Heart right ventricle (tissue), 16 donors: ENCODE results near the gene NUDT5. TPM values are rescaled to one million over a fixed set of nuclear protein-coding genes. Genes with fewer than 3 reads are reported as not detected.
A peak's percentile ranks its signal among the peaks of the same experiment; 100 is the strongest.

Experiments
- ATAC-seq, 8 donors: fragments of 200-7000 bp; cut with Tn5 transposase; one replicate each; pipeline ENCODE4 v1.9.1; 2020; ENCODE audit warnings: mild to moderate bottlenecking in 8 of 8, moderate library complexity in 8 of 8, moderate number of reproducible peaks in 1 of 8
- DNase-seq, 2 donors: peaks; one replicate each; pipeline ENCODE4 v3.0.0-alpha.2; 2020
- H3K27ac ChIP-seq, 10 donors: fragments of 200-600 bp; sonication (generic) in 2 of 10; one replicate each; pipeline versions ENCODE4 v1.5.0 to v1.8.0; 2020 to 2022; ENCODE audit warnings: mild to moderate bottlenecking in 3 of 10
- H3K27me3 ChIP-seq, 7 donors: fragments of 200-600 bp; one replicate each; pipeline ENCODE4 v1.8.0; 2021 to 2022; ENCODE audit warnings: mild to moderate bottlenecking in 2 of 7
- H3K36me3 ChIP-seq, 9 donors: fragments of 200-600 bp; sonication (generic) in 1 of 9; one replicate each; pipeline versions ENCODE4 v1.5.0 to v1.8.0; 2020 to 2022; ENCODE audit warnings: mild to moderate bottlenecking in 2 of 9
- H3K4me1 ChIP-seq, 9 donors: fragments of 200-600 bp; sonication (generic) in 1 of 9; one replicate each; pipeline versions ENCODE4 v1.5.0 to v1.8.0; 2020 to 2022; ENCODE audit warnings: mild to moderate bottlenecking in 4 of 9
- H3K4me3 ChIP-seq, 10 donors: fragments of 200-600 bp; sonication (generic) in 2 of 10; one replicate each; pipeline versions ENCODE4 v1.5.0 to v1.8.0; 2020 to 2022; ENCODE audit warnings: mild to moderate bottlenecking in 7 of 10, moderate library complexity in 2 of 10
- H3K9me3 ChIP-seq, 11 donors: fragments of 200-600 bp in 10 of 11; sonication (generic) in 2 of 11; one replicate each; pipeline versions ENCODE4 v1.5.0 to v1.8.0; 2013 to 2022; ENCODE audit warnings: mild to moderate bottlenecking in 2 of 11, control low read depth in 1 of 11, moderate library complexity in 1 of 11
- CTCF ChIP-seq, 9 donors: fragments of 200-600 bp; sonication (generic) in 2 of 9; IDR thresholded peaks; one replicate each; pipeline versions ENCODE4 v1.5.0 to v1.8.0; 2021 to 2022; ENCODE audit warnings: antibody characterized with exemption in 9 of 9, mild to moderate bottlenecking in 5 of 9, moderate library complexity in 1 of 9
- WGBS, 2 donors: extraction: QIAGEN DNeasy Blood & Tissue Kit; methylation state at CpG; one replicate each; pipeline ENCODE4 v1.1.7; 2013; ENCODE audit warnings: inconsistent platforms in 1 of 2; 5-methylcytosine and 5-hydroxymethylcytosine counted together
- intact Hi-C, 10 donors: fragments of 100-400 bp; cut with DNase I; formaldehyde crosslinking; loops; one replicate each; pipeline versions ENCODE4 v1.11.1 to v1.14.2; 2022
- polyA plus RNA-seq, 2 donors: library from polyadenylated mRNA; stranded (reverse); fragments of 200-250 nt; gene quantifications; one replicate each; pipeline ENCODE4 v1.2.3, GENCODE V29; 2013
- total RNA-seq, 10 donors: library from RNA; stranded (reverse); fragmentation: NEBNext Ultra II Directional in 3 of 10; extraction: Animal tissue kit (Norgen Biotek cat#: 25700) in 3 of 10; gene quantifications; one replicate each; pipeline versions ENCODE4 v1.2.1 to v1.2.4, GENCODE V29; 2021 to 2023
- donor health status: Arrhythmogenic right ventricular cardiomyopathy.
- donor health status: ischemic (EF 13 %, LVEDD 7.1; RV severe dilation, severe dysfunction).
- donor health status: healthy with polysubstance abuse.
- donor health status: DM: no; HTN: yes; CAD: no.
- donor health status: DM: no; HTN: no; CAD: no.
- donor health status: ischemic (EF 25% LVEDD 6.9; RV normal size, moderate dysfunction).
- donor health status: ischemic (EF 25% LVEDD 5.7; RV mildly dilated, moderate dysfunction).
- donor health status: healthy.
- donor health status: DM: yes; HTN: yes; CAD: no.
- donor health status: Ischemic cardiomyopathy.
- donor health status: ischemic (EF 35%, LVEDD 5.7; RV mildly dilated, moderate dysfunction).
- donor health status: nonischemic (EF 11% LVEDD 7.7; RV severe dilation, severe dysfunction).
- donor health status: DM: yes; HTN: yes; CAD: no.
- donor health status: PGD.
- donor health status: ischemic (EF 29% LVEDD 5.4; RV normal size, mild dysfunction).
- donor health status: nonischemic (EF 23%, LVEDD 6.1; RV moderate dilation, normal function).

NUDT5 gene
- total and polyA plus RNA-seq, 12 donors, result 3.3 to 22.9 (median 7.7) TPM

DNA sequence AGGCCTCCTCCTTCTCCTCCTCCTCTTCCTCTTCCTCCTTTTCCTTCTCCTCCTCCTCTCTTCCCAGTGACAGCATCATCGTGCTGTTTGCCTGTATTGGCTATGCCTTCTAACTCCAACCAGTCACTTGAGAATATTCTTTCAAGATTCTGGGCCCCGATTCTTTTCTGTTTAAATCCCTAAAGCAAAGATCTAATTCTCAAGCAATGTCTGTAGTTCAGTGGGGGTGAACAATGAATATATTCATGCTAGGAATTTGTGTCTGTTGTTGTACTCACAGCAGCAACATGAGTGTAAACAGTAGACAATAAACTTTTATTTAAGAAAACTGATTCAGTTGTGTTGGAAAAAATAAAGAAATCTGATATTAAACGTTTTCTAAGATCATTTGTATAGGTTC, 30.7 kb downstream of the NUDT5 start:
- ATAC-seq (no peak), DNase-seq (no peak)
- intact Hi-C loops, result no loop called here
- Histone ChIP-seq H3K4me1 (no peaks in the 10 kb centered on the region), H3K27me3 (peaks cover 0 to 8% (median 0%) of the 10 kb centered on the region in 7 donors), H3K4me3 (no peak overlapping the region), H3K9me3 (no peaks in the 10 kb centered on the region), H3K36me3 (peaks cover 0 to 100% (median 48%) of the 10 kb centered on the region in 9 donors), H3K27ac (no peak overlapping the region)
- 64 to 78% methylated on average over 3 of the region's 3 CpGs for WGBS, 2 donors
- TF ChIP-seq CTCF (IDR thresholded peaks at IDR 0.05), result no peak

- ATAC-seq (peak in 1 of 8 donors; percentile 38), DNase-seq (no peak)
- peaks cover 0 to 100% (median 42%) of the 10 kb centered on the region in 9 donors for H3K36me3 ChIP-seq
- peaks cover 0 to 16% (median 0%) of the 10 kb centered on the region in 7 donors for H3K27me3 ChIP-seq
- no peak overlapping the region for H3K27ac ChIP-seq
- TF ChIP-seq CTCF (IDR thresholded peaks at IDR 0.05), result no peak
- H3K4me3 ChIP-seq, result no peak overlapping the region
- 88 to 95% methylated on average over 12 of the region's 12 CpGs for WGBS, 2 donors
- intact Hi-C loops, result no loop called here
- no peaks in the 10 kb centered on the region for H3K4me1 ChIP-seq
- H3K9me3 ChIP-seq, result no peaks in the 10 kb centered on the region
These were observed 31.6 kb downstream of the NUDT5 start for GRCh38 chr10:12164085-12164484.

DNA sequence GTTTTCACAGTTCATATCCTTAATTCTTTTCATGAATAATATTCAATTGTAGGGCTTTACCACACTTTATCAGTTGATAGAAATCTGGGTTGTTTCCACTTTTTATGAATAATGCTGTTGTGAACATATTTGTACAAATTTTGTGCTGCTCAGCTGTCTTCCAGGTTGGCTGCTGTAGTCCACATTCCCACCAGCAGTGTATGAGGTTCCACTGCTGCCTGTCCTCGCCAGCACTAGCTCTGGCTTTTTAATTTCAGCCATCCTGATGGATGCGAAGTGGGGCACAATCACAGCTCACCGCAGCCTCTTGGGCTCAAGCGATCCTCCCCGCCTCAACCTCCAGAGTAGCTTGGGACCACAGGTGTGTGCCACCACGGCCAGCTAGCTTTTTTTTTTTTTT, 32.8 kb downstream of the NUDT5 start:
- DNase-seq (no peak), ATAC-seq (no peak)
- Histone ChIP-seq H3K27ac (no peak overlapping the region), H3K4me1 (no peaks in the 10 kb centered on the region), H3K27me3 (peaks cover 0 to 17% (median 0%) of the 10 kb centered on the region in 7 donors), H3K36me3 (peaks cover 0 to 100% (median 44%) of the 10 kb centered on the region in 9 donors), H3K9me3 (no peaks in the 10 kb centered on the region), H3K4me3 (no peak overlapping the region)
- WGBS, 2 donors, result 96 to 98% methylated on average over 6 of the region's 6 CpGs
- intact Hi-C loops, result no loop called here
- TF ChIP-seq CTCF (IDR thresholded peaks at IDR 0.05), result no peak

DNA sequence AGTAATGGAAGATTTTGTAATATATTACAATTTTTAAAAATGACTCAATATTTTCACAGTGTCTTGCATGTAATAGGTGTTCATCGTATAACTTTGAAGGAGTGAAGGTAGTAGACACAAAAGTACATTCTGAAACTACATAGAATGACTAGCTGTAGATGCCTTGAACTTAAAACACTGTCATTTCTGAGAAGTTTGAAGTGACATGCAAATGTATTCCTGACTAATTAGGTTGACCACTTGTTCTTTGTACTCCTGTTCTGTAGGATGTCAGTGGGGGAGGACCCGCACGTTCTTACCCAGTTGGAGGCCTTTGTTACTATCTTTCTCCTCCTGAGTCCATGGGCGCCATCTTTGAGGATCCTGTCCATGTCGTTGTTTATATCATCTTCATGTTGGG, 35.0 kb downstream of the NUDT5 start:
- intact Hi-C loops, result no loop called here
- ATAC-seq (no peak), DNase-seq (no peak)
- Histone ChIP-seq H3K36me3 (peaks cover 0 to 98% (median 34%) of the 10 kb centered on the region in 9 donors), H3K27me3 (peaks cover 0 to 26% (median 0%) of the 10 kb centered on the region in 7 donors), H3K9me3 (no peaks in the 10 kb centered on the region), H3K4me1 (no peaks in the 10 kb centered on the region), H3K27ac (no peak overlapping the region), H3K4me3 (no peak overlapping the region)
- WGBS, 2 donors, result 99 to 100% methylated on average over 5 of the region's 5 CpGs
- TF ChIP-seq CTCF (IDR thresholded peaks at IDR 0.05), result no peak
